ENCODE measurements around the gene MYH9.

The MYH9 gene

DNA sequence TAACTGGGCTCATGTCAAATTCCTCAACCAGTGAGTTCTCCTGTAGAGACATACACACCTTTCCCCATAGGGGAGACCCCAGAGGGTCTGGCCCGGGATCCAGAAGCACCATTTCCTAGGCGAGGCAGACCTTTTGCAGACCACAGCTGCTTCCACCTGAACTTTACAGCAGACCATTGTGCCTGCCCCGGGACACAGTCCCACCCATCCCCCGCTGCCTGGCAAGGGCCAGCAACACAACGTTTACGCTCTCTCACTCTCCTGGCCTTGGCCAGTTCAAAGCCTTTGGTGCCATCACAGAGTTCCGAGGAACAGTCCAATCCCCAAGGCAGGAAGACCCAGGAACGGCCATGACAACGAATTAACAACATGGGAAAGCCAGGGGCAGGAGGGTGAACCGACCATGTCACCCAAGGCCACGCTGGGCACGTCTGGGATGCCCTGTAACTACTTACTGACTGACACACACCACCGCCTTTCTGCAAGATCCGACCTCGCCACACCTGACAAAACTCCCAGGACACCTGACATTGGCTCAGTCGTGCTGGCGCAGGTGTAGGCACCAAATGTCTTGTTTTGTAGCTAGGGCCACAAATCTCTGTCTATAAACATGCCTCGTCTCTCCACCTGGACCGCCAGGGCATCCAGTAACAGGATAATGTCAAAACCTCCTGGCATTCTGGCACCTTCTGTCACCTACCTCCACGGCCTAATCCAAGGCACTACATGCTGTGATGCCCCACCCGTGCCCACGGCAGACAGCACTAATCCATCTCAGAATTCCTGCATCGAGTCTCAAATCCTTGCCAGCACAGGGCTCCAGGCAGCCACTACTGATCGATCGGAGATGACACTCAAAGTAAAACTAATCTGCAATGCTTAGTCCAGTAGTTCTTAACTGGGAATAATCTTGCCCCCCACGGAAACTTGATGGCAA is 51.3 kb downstream of the MYH9 start:
- TF ChIP-seq, protein P1, sequence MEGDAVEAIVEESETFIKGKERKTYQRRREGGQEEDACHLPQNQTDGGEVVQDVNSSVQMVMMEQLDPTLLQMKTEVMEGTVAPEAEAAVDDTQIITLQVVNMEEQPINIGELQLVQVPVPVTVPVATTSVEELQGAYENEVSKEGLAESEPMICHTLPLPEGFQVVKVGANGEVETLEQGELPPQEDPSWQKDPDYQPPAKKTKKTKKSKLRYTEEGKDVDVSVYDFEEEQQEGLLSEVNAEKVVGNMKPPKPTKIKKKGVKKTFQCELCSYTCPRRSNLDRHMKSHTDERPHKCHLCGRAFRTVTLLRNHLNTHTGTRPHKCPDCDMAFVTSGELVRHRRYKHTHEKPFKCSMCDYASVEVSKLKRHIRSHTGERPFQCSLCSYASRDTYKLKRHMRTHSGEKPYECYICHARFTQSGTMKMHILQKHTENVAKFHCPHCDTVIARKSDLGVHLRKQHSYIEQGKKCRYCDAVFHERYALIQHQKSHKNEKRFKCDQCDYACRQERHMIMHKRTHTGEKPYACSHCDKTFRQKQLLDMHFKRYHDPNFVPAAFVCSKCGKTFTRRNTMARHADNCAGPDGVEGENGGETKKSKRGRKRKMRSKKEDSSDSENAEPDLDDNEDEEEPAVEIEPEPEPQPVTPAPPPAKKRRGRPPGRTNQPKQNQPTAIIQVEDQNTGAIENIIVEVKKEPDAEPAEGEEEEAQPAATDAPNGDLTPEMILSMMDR (IDR thresholded peaks at IDR 0.05; ENCODE audit: low read depth, low read length, missing control alignments) = no peak
- no peak overlapping the region for H3K4me3 ChIP-seq (replicated peaks; ENCODE audit: low read depth, low read length)
- no peak for DNase-seq (ENCODE audit: extremely low read depth, low read depth)

DNA sequence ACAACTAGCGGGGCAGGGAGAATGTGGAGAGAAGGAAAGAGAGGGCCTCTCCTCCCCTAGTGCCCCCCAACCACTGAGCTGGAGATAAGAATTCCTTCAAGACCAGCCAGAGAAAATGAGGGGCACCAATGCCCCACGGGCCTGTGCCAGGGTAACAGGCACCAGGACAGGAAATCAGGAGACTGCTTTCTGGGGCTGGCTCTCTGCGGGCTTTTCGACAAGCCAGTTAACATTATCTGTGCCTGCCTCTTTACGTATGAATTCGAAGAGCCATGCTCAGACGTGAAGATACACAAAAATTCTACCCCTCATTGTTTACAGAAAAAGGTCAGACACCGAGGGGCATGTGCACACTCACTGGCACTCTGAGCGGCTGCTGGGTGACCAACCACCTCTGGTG is 52.1 kb downstream of the MYH9 start:
- H3K4me3 ChIP-seq (replicated peaks; ENCODE audit: low read depth, low read length) = no peak overlapping the region
- no peak for DNase-seq (ENCODE audit: extremely low read depth, low read depth)
- TF ChIP-seq, protein P1 (IDR thresholded peaks at IDR 0.05; ENCODE audit: low read depth, low read length, missing control alignments) = no peak

DNA sequence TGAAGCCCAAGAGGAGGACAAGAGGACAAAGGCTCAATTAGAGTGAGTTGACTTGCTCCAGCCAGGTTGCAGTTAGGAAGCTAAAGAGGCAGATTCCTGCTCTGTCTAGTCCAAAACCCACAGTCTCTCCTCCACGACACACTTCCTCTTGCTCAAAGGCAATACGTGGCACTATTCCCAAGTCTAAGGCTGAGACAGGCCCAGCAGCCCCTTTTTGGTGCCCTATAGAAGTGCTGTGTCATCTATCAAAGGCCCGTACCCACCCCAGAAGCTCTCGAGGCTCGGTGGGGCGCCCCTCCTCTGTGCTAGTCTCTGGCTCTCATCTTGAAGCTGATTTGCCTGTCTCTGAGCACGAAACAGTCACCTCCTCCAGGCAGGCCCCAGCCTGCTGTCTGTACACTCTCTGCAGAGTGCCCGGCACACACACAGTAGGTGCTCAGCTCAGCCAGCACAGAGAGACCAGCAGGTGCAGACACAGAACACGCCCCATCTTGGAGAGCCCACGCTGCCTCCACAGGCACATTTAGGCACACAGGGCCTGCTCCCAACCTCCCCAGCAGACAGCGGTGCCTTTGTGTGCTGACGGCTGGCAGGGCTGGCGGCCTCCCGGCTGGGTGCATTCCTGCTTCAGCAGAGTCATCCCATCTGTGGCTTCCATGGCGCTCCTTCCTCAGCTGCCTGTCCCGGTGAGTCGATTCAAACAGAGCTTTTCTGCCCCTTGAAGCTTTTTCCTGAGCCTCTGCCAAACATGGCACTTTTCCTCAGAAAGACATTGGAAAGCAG is 52.8 kb downstream of the MYH9 start:
- TF ChIP-seq, protein P1 (IDR thresholded peaks at IDR 0.05; ENCODE audit: low read depth, low read length, missing control alignments) = no peak
- DNase-seq (ENCODE audit: extremely low read depth, low read depth) = no peak
- no peak overlapping the region for H3K4me3 ChIP-seq (replicated peaks; ENCODE audit: low read depth, low read length)

DNA sequence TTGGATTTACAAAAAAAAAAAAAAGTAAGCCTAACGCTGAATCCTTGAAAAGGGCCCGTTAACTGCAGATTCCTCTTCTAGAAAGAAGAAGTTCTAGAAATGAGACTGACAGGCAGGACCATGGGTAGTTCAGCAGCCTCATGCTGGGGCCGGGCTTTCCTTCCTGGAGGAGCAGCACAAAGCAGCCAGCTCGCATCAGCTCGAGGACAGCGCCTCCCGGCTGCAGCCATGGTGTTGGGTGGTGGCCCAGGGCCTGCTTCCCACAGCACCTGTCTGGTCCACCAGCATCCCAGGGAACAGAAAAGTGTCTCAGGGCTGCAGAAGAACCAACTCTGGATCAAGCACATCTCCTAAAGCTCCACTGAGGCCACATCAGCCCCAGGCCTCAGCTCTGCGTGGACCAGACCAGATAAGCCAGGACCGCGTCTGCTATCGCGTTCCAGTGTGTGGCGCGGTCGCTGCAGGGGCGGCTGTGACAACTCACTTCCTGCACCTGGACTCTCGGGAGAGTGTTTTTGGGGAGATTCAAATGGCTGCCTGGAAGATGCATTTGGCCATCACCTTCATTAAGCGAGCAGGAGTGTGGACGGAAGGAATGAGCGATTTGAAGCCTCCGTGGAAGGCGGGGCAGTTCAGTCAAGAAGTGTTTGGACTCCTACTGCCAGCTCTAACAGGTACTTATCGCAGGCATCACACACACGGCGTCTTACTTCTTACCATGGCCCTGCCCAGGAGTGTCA is 53.5 kb downstream of the MYH9 start:
- H3K4me3 ChIP-seq (replicated peaks; ENCODE audit: low read depth, low read length) = no peak overlapping the region
- DNase-seq (ENCODE audit: extremely low read depth, low read depth) = no peak
- TF ChIP-seq, protein P1 (IDR thresholded peaks at IDR 0.05; ENCODE audit: low read depth, low read length, missing control alignments) = peak; percentile 31

DNA sequence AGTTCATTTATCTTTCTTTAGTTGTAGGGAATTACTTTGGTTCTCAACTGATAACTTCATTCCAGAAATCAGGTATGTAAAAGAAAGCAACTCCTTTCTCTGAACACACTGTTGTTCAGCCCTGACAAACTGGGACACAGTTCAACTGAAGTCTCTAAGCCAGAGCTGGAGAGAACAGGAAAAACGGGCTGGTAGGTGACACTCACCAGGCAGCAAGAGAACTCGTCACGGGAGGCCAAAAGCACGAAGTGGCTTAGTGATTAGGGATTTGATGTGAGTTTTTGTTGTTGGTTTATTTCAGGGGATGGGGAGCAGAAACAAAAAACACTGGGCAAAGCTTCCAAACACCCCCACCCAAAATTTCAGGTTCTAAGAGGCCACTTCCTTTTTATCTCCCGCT is 54.1 kb downstream of the MYH9 start:
- TF ChIP-seq, protein P1 (IDR thresholded peaks at IDR 0.05; ENCODE audit: low read depth, low read length, missing control alignments) = no peak
- DNase-seq (ENCODE audit: extremely low read depth, low read depth) = no peak
- no peak overlapping the region for H3K4me3 ChIP-seq (replicated peaks; ENCODE audit: low read depth, low read length)

DNA sequence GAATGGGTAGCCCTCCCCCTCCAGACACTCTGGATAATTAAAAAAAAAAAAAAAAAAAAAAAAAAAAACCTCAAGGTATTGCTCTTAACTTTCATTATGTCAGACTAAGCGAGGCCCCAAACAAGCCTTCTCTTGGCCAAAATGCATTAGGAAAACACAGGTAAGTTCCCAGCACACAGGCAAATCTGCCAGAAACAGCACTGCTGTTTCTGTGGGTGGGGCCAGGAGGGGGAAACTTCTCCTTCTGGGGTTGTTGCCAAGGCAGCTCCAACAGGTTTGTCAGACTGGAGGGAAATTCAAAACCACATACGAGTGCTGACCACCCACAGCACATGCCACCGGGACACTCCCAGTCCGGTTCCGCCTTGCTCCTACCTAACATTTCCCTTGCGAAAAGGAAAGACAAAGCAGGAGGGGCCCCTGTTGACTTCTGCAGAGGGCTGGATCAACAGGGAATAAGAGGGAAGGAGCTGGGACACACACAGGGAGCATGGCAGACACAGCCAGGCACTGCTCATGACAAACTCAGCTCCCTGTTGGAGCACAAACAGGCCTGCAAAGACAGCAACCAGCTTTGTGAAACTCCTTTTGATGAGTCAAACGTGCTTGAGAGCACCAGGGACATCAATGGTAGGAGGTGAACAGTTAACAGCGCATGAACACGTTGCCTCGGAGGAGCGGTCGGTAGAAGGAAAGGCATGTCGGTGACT is 55.0 kb downstream of the MYH9 start:
- no peak overlapping the region for H3K4me3 ChIP-seq (replicated peaks; ENCODE audit: low read depth, low read length)
- TF ChIP-seq, protein P1 (IDR thresholded peaks at IDR 0.05; ENCODE audit: low read depth, low read length, missing control alignments) = no peak
- peak; percentile 81 for DNase-seq (ENCODE audit: extremely low read depth, low read depth)
